IPS-15b (cell line): ENCODE measurements around the gene TAGLN.

Experiments
- H3K27me3 ChIP-seq: one replicate; pipeline ENCODE4 v1.6.1; 2013; ENCODE audit warnings: low read length; ENCODE audit not compliant: control insufficient read depth, insufficient read depth
- H3K36me3 ChIP-seq: one replicate; pipeline ENCODE4 v1.6.1; 2013; ENCODE audit warnings: low read length; ENCODE audit not compliant: control insufficient read depth, insufficient read depth
- H3K4me1 ChIP-seq: one replicate; pipeline ENCODE4 v1.6.1; 2013; ENCODE audit warnings: mild to moderate bottlenecking, low read length; ENCODE audit not compliant: control insufficient read depth, insufficient read depth
- H3K4me3 ChIP-seq: one replicate; pipeline ENCODE4 v1.5.1; 2013; ENCODE audit warnings: low read depth, low read length
- H3K9ac ChIP-seq: one replicate; pipeline ENCODE4 v1.6.1; 2013; ENCODE audit warnings: low read depth, mild to moderate bottlenecking, low read length
- H3K9me3 ChIP-seq: one replicate; pipeline ENCODE4 v1.6.1; 2013; ENCODE audit warnings: mild to moderate bottlenecking, low read length; ENCODE audit not compliant: control insufficient read depth, insufficient read depth

Gene TAGLN

DNA sequence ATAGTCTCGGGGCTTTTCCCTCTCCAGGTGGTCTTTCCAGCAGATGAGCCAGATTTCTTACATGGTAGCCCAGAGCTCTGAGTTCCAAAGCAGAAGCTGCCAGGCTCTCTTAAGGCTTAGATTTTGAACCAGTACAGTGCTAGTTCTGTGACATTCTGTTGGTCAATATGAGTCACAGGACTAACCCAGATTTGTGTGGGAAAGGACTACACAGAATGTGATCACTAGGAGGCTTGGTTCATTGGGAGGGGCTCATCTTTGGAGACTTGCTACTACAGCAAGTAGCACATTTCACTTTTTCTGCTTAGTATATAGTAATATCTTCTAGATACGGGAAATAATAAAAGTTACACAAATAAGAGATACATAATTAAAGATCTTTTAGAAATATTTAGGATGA is 57.4 kb downstream of the TAGLN start:
- Histone ChIP-seq H3K9me3 (no peaks in the 10 kb centered on the region), H3K27me3 (no peaks in the 10 kb centered on the region), H3K9ac (no peak overlapping the region), H3K4me3 (no peak overlapping the region), H3K4me1 (no peaks in the 10 kb centered on the region), H3K36me3 (peaks cover 3% of the 10 kb centered on the region)
